HepG2 (cell line): ENCODE measurements around the gene ERRFI1. TPM values are rescaled to one million over a fixed set of nuclear protein-coding genes. Genes with fewer than 3 reads are reported as not detected.
A peak's percentile ranks its signal among the peaks of the same experiment; 100 is the strongest.

Experiments used
- ATF1 ChIP-seq: IDR thresholded peaks from 2 replicates; pipeline ENCODE4 v1.6.1; 2016; ENCODE audit warnings: mild to moderate bottlenecking, control low read depth
- BHLHE40 ChIP-seq: IDR thresholded peaks from 2 replicates; pipeline ENCODE4 v1.6.1; 2011; ENCODE audit warnings: low read length, improper control_type of control experiment
- JDP2 ChIP-seq: sonication (generic); formaldehyde crosslinking; IDR thresholded peaks from 2 replicates; pipeline ENCODE4 v1.8.1; 2022; ENCODE audit warnings: missing genetic modification reagents, borderline replicate concordance
- NFKBIZ ChIP-seq: IDR thresholded peaks from 2 replicates; pipeline ENCODE4 v1.6.1; 2018; ENCODE audit warnings: missing genetic modification reagents, missing compliant biosample characterization
- NKX3-1 ChIP-seq: sonication (generic); formaldehyde crosslinking; IDR thresholded peaks from 2 replicates; pipeline ENCODE4 v1.5.0; 2020; ENCODE audit warnings: missing genetic modification reagents
- RXRB ChIP-seq: IDR thresholded peaks from 2 replicates; pipeline ENCODE4 v1.6.1; 2016; ENCODE audit warnings: borderline replicate concordance, missing genetic modification reagents, missing compliant biosample characterization
- SNAI1 ChIP-seq: sonication (generic); formaldehyde crosslinking; IDR thresholded peaks from 2 replicates; pipeline ENCODE4 v1.5.0; 2020; ENCODE audit warnings: mild to moderate bottlenecking, missing genetic modification reagents, borderline replicate concordance
- SRSF1 ChIP-seq: fragments of 200-400 bp; formaldehyde crosslinking; optimal IDR thresholded peaks from 2 replicates; pipeline ENCODE3; 2017; ENCODE audit warnings: mild to moderate bottlenecking, low read depth, low read length, moderate library complexity
- SUZ12 ChIP-seq: fragments of 150-350 bp; IDR thresholded peaks from 2 replicates; pipeline ENCODE4 v1.6.1; 2014; ENCODE audit warnings: low read depth, low read length
- TRAFD1 ChIP-seq: sonication (generic); formaldehyde crosslinking; IDR thresholded peaks from 2 replicates; pipeline ENCODE4 v1.5.1; 2020; ENCODE audit warnings: missing genetic modification reagents, mild to moderate bottlenecking, borderline replicate concordance
- YEATS2 ChIP-seq: sonication (generic); formaldehyde crosslinking; IDR thresholded peaks from 2 replicates; pipeline ENCODE4 v1.4.0; 2020; ENCODE audit warnings: missing genetic modification reagents, borderline replicate concordance
- ZBTB1 ChIP-seq: sonication (generic); formaldehyde crosslinking; IDR thresholded peaks from 2 replicates; pipeline ENCODE4 v1.4.0; 2020; ENCODE audit warnings: missing genetic modification reagents, borderline replicate concordance
- ZBTB38 ChIP-seq: sonication (generic); formaldehyde crosslinking; IDR thresholded peaks from 2 replicates; pipeline ENCODE4 v1.5.1; 2020; ENCODE audit warnings: mild to moderate bottlenecking, missing genetic modification reagents
- ZBTB42 ChIP-seq: sonication (generic); formaldehyde crosslinking; IDR thresholded peaks from 2 replicates; pipeline ENCODE4 v1.5.0; 2020; ENCODE audit warnings: mild to moderate bottlenecking, missing genetic modification reagents
- ZGPAT ChIP-seq: IDR thresholded peaks from 2 replicates; pipeline ENCODE4 v1.6.1; 2016; ENCODE audit warnings: mild to moderate bottlenecking
- ZNF234 ChIP-seq: sonication (generic); formaldehyde crosslinking; conservative IDR thresholded peaks from 2 replicates; pipeline ENCODE4 v1.5.1; 2020; ENCODE audit warnings: mild to moderate bottlenecking, missing genetic modification reagents
- ZNF235 ChIP-seq: sonication (generic); formaldehyde crosslinking; IDR thresholded peaks from 2 replicates; pipeline ENCODE4 v1.8.1; 2023; ENCODE audit warnings: mild to moderate bottlenecking, missing genetic modification reagents, borderline replicate concordance
- ZNF264 ChIP-seq: sonication (generic); formaldehyde crosslinking; IDR thresholded peaks from 2 replicates; pipeline ENCODE4 v1.4.0; 2020; ENCODE audit warnings: missing genetic modification reagents
- ZNF572 ChIP-seq: sonication (generic); formaldehyde crosslinking; IDR thresholded peaks from 2 replicates; pipeline ENCODE4 v1.5.1; 2020; ENCODE audit warnings: mild to moderate bottlenecking, missing genetic modification reagents
- ZNF616 ChIP-seq: sonication (generic); formaldehyde crosslinking; IDR thresholded peaks from 2 replicates; pipeline ENCODE4 v1.5.0; 2020; ENCODE audit warnings: low read depth, mild to moderate bottlenecking, missing genetic modification reagents
- ZSCAN20 ChIP-seq: sonication (generic); formaldehyde crosslinking; IDR thresholded peaks from 2 replicates; pipeline ENCODE4 v1.4.0; 2020; ENCODE audit warnings: missing genetic modification reagents, mild to moderate bottlenecking, borderline replicate concordance
- ZSCAN5A ChIP-seq: sonication (generic); formaldehyde crosslinking; IDR thresholded peaks from 2 replicates; pipeline ENCODE4 v1.8.0; 2022; ENCODE audit warnings: mild to moderate bottlenecking, missing genetic modification reagents, borderline replicate concordance
- polyA plus RNA-seq, 8 experiments: library from polyadenylated mRNA; depleted of rRNA in 3 of 8; stranded (reverse) in 7 of 8; unstranded in 1 of 8; fragments of >200 nt; fragmentation: Illumina TruSeq in 4 of 8; extraction: Trizol in 4 of 8; gene quantifications; 2 replicates each; pipeline versions ENCODE4 v1.2.1 to v1.2.3, GENCODE V29; 2011 to 2016; ENCODE audit warnings: low read depth in 4 of 8, missing spikeins in 1 of 8, mixed read lengths in 1 of 8; ENCODE audit not compliant: insufficient read depth in 1 of 8
- total RNA-seq, 5 experiments: library from RNA; depleted of rRNA; stranded (reverse); fragments of >200 nt; fragmentation: Illumina TruSeq; extraction: Trizol; gene quantifications; 2 replicates each; pipeline ENCODE4 v1.2.3, GENCODE V29; 2016; ENCODE audit warnings: low read depth in 1 of 5
- TF ChIP-seq, protein P1 (sequence below): sonication (generic); formaldehyde crosslinking; IDR thresholded peaks from 2 replicates; pipeline ENCODE4 v1.8.0; 2022; ENCODE audit warnings: mild to moderate bottlenecking, missing genetic modification reagents, moderate library complexity
- TF ChIP-seq, protein P2 (sequence below): sonication (generic); formaldehyde crosslinking; IDR thresholded peaks from 2 replicates; pipeline ENCODE4 v1.8.0; 2022; ENCODE audit warnings: missing genetic modification reagents, mild to moderate bottlenecking, borderline replicate concordance

The ERRFI1 gene
- total and polyA plus RNA-seq, 2 of the 13 experiments (the other 11 are each of a cell fraction or from before 2014, with no cell fraction given) = 84.4 to 753 TPM

GRCh38 chr1:8010080-8010664 lies 15.9 kb downstream of the ERRFI1 start (continued):
- TF ChIP-seq, protein P1, sequence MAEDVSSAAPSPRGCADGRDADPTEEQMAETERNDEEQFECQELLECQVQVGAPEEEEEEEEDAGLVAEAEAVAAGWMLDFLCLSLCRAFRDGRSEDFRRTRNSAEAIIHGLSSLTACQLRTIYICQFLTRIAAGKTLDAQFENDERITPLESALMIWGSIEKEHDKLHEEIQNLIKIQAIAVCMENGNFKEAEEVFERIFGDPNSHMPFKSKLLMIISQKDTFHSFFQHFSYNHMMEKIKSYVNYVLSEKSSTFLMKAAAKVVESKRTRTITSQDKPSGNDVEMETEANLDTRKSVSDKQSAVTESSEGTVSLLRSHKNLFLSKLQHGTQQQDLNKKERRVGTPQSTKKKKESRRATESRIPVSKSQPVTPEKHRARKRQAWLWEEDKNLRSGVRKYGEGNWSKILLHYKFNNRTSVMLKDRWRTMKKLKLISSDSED (CRISPR knock-in tag) = peak; percentile 68; the same call in 1 of the 2 replicates
- TF ChIP-seq NFKBIZ (no peak), RXRB (CRISPR knock-in tag) (no peak), ZNF264 (CRISPR knock-in tag) (0 out of 2 replicates have a peak, but pooled peaks have one; percentile 36), SUZ12 (no peak), ZSCAN5A (CRISPR knock-in tag) (no peak), ZNF616 (CRISPR knock-in tag) (no peak), ZBTB42 (CRISPR knock-in tag) (no peak), ZNF572 (CRISPR knock-in tag) (peak; percentile 40; the same call in 1 of the 2 replicates), ATF1 (CRISPR knock-in tag) (no peak), ZNF234 (CRISPR knock-in tag) (no peak), SNAI1 (CRISPR knock-in tag) (no peak), SRSF1 (peak; percentile 57), BHLHE40 (no peak), NKX3-1 (CRISPR knock-in tag) (no peak), ZNF235 (CRISPR knock-in tag) (no peak), ZBTB38 (CRISPR knock-in tag) (peak; percentile 97), JDP2 (CRISPR knock-in tag) (no peak), ZBTB1 (CRISPR knock-in tag) (no peak), YEATS2 (CRISPR knock-in tag) (no peak), TRAFD1 (CRISPR knock-in tag) (0 out of 2 replicates have a peak, but pooled peaks have one; percentile 68), ZSCAN20 (CRISPR knock-in tag) (no peak), ZGPAT (CRISPR knock-in tag) (0 out of 2 replicates have a peak, but pooled peaks have one; percentile 4)
- TF ChIP-seq, protein P2, sequence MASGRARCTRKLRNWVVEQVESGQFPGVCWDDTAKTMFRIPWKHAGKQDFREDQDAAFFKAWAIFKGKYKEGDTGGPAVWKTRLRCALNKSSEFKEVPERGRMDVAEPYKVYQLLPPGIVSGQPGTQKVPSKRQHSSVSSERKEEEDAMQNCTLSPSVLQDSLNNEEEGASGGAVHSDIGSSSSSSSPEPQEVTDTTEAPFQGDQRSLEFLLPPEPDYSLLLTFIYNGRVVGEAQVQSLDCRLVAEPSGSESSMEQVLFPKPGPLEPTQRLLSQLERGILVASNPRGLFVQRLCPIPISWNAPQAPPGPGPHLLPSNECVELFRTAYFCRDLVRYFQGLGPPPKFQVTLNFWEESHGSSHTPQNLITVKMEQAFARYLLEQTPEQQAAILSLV = peak; percentile 90
